GM19023 (cell line): ENCODE data around the gene HSF2BP.
"Not testable (repeated sequence)": the region's sequence is repeated elsewhere in the genome, so short reads cannot be mapped to it uniquely, and the experiment has no call there.

Source experiments
- ATAC-seq: cut with Tn5 transposase; IDR thresholded peaks from one replicate; pipeline ENCODE4 v1.9.1; 2021; ENCODE audit warnings: mild to moderate bottlenecking, moderate library complexity; ENCODE audit not compliant: unreplicated experiment

The HSF2BP gene

DNA sequence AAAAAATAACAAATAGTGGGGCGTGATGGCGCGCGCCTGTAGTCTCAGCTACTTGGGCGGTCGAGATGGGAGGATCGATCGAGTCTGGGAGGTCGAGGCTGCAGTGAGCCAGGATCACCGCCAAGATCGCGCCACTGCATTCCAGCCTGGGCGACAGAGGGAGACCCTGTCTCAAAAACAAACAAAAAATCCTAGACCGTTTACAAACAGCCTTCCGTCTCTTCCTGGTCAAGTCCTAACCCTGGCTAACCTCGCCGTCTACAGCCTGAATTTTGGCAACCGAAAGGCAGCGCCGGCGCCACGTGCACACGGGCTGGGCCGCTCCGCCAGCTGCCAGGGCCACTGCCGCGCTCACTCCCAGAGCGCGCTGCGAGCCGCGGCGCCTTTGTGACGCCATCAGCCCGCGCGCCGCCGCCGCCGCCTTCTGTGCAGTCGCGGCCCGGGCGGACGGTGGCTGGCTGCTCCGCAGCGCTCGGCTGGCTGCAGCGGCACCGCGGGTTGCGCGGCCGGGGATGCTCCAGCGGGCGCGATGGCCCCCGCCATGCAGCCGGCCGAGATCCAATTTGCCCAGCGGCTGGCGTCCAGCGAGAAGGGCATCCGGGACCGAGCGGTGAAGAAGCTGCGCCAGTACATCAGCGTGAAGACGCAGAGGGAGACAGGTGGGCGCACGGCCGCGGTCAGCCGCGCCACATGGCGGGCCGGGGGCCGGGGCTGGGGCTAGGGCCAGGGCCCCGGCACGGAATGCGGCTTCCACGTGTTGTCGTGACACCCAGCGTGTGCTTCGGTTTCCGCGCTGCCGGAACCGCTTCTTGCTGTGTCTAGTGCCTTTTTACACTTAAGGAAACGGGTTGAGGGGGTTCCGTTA is at the start of gene HSF2BP, which contains the start of gene RRP1B:
Gene HSF2BP (minus strand): TSS at position 353 of the 865 bp plus-strand sequence. CDS start 1,392 bp downstream, outside the sequence.
Gene RRP1B (plus strand): TSS at position 425 of the 865 bp plus-strand sequence. CDS start 105 bp downstream, at position 530.
- peak; percentile 66 for ATAC-seq

DNA sequence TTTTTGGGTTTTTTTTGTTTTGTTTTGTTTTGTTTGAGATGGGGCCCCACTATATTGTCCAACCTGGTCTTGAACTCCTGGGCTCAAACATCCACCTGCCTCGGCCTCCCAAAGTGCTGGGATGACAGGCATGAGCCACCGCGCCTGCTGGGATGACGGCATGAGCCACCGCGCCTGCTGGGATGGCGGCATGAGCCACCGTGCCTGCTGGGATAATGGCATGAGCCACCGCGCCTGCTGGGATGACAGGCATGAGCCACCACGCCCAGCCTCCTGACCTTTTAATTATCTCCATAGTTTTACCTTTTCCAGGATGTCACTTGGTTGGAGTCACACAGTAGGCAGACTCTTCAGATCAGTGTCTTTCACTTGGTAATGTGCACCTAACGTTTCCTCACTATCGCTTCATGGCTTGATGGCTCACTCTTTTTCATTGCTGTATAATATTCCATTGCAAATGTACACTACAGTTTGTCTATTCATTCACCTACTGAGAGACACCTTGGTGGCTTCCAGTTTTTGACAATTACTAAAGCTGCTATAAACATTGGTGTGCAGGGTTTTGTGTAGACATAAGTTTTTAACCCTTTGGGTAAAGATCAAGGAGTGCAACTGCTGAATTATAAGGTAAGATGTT is 49.6 kb upstream of the HSF2BP start:
- no peak for ATAC-seq

DNA sequence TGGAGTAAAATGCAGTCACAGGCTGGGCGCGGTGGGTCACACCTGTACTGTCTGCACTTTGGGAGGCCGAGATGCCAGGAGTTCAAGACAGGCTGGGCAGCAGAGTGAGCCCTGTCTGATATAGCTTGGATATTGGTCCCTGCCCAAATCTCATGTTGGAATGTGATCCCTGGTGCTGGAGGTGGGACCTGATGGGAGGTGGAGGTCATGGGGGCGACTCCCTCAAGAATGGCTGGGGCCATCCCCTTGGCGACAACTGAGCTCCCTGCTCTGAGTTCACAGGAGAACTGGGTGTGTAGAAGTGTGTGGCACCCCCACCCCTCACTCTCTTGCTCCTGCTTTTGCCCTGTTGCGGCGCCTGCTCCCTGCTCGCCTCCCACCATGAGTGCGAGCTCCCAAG is 48.2 kb upstream of the HSF2BP start:
- no peak for ATAC-seq

DNA sequence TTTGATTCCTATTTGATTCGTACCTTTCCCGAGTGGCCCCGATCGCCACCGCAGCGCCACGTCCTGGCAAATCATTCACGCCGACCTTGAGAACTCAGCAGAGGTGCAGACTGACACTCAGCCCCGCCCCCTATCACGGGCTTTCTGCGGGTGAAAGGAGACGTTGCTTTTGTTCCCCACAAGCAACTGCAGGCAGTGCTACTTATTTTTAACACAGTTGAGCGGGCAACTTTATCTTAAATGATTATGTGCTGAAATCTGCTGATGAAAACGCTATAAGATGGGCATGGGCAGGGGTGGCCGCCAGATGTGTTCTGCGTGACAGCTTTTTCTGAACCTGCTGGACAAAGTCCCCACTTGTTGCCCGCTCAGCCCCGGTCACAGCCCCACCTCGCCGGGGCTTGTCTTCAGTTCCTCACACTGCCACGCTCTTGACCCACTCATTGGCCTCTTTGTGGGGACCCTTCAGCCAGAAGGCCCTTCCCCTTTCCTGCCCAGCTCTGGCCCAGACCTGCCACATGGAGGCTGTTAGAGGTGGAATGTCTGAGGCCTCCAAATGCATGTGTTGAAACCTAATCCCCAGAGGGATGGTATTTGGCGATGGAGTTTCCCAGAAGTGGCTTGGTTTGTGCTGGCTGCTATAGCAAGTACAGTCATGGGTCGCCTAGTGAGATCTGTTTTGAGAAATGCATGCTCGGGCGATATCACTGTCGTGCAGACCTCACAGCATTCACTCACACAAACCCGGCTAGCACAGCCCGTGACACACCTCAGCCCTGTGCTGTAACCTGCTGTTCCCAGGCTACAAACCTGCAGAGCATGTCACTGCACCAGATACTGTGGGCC is 44.0 kb upstream of the HSF2BP start:
- no peak for ATAC-seq

DNA sequence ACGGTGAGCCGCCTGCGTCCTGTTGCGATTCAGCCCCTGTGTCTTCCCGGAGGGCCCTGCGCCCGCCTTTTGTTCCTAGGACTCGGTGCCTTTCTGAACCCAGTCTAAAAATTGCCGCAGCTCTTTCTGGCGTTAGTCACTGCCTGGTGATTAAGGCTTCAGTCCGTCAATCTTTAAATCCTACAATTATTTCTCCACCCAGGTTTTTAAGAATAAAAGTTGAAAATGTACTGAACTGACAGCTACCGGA is 43.4 kb upstream of the HSF2BP start:
- no peak for ATAC-seq

DNA sequence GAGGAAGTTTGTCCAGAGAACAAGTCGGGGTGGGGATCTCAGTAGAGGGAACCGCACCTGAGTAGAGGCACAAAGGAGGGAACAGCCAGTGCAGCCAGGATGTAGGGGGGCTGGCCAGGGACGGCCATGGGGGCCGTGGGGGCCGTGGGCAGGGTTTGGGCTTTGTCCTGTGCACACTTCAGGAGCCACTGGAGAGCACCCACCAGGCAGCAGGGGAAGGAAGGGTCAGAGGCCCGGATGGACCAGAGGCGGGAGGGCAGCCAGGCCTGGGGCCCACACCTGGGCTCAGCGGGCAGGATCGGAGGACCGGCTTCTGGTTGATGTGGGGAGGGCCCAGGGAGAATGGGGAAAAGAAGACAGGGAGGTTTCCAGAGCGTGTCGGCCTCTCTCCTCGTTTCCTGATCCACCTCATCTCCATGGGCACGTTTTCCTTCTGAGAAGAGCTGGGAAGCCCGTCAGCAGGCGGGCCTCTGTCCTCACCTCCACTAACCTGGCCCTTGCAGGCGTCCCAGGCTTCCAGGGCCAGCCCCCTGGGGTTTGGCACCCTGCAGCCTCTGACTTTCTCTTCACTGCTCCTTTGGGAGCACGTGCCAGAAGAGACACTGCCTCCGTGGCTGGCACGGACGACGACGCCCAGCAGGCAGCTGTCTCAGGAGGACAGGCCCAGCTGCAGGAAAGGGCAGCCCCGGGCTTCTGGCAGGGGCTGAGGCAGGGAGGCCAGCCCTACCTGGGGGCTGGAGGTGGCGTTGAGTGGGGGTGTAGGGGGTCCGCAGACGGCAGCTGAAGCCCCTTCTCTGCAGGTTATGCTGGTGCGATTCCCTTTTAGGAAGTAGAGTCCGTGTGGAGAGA is 42.9 kb upstream of the HSF2BP start:
- no peak for ATAC-seq

DNA sequence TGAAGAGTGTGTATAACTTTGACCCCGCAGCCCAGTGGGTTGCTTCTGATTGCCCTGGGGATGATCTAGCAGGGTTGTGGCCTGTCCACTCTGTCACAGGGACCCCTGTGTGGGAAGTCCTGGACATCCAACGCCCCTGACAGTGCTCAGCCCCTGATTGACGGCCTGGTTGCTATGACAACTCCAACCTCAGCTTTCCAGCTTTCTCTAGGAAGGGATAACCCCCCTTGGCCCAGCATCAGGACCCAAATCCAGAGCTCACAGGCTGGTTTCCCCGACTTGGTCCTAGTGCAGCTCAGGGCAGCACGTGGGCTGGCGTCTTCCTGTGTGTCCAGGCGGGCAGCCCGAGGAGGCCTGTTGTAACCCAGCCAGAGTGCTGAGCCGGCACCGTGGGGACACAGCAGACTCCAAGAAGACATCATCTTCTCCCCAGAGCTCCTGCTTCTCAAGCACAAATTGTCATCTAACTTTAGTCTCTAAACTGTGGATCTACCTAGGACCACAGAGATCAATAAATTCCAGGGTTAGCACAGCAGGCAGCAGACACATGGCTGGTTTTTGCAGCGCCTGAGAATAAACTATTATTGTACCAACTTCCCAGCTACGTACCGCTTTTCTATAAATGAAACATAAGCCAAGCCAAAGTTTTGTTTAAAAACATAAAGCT is 40.8 kb upstream of the HSF2BP start:
- ATAC-seq, result no peak

DNA sequence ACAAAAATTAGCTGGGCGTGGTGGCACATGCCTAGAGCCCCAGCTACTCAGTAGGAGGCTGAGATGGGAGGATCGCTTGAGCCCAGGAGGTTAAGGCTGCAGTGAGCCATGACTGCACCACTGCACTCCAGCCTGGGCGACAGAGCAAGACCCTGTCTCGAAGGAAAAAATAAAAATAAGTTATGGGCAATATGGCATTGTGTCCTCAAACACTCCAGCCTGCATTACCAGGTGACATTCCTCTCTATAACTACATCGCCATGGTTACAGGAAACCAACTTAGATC is 40.1 kb upstream of the HSF2BP start:
- not testable (repeated sequence) for ATAC-seq

DNA sequence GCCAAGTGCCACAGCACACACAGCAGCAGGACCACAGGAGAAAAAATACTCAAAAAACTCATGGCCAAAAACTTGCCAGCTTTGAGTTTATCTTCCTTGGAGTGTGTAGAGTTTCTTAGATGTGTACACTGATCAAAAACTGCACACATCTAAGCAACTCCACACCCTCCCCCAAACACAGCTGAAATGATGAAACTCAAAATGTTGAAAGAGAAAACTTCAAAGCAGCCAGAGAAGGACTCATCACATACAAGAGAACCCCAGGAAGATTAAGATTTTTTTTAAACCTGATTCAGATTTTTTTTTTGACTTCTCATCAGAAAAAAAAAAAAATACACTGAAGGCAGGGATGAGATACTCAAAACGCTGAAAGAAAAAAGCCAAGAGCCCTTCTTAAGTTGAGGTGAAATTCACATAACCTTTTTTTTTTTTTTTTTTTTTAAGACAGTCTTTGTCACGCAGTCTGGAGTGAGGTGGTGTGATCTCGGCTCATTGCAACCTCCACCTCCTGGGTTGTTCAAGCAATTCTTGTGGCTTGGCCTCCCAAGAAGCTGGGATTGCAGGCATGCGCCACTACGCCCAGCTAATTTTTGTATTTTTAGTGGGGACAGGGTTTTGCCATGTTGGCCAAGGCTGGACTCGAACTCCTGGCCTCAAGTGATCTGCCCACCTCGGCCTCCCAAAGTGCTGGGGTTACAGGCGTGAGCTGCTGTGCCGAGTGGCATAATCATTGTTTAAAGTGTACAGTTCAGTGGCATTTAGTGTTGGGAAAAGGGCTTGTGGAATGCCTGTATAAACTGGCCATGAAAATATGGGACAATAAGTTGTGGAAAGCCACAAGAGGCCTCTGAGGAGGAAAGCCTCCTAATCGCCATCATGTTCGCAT is 38.7 kb upstream of the HSF2BP start:
- no peak for ATAC-seq

DNA sequence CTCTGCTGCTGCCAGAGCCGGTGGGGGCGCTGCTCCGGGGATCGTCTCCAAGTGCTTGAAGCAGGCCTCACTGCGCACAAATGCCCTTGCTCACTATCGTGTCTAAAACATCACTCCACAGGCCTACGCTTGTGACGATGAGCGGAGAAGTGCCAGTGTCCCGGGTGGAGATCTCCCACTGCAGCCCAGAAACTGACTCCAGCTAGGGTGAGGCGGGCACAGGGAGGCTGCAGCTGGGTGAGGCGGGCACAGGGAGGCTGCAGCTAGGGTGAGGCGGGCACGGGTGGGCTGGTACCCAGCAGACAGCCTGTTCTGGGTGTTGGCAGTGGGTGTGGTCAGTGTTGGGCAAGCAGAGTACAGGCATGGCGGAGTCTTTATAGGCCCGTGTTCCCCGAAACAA is 36.9 kb upstream of the HSF2BP start:
- ATAC-seq, result no peak

DNA sequence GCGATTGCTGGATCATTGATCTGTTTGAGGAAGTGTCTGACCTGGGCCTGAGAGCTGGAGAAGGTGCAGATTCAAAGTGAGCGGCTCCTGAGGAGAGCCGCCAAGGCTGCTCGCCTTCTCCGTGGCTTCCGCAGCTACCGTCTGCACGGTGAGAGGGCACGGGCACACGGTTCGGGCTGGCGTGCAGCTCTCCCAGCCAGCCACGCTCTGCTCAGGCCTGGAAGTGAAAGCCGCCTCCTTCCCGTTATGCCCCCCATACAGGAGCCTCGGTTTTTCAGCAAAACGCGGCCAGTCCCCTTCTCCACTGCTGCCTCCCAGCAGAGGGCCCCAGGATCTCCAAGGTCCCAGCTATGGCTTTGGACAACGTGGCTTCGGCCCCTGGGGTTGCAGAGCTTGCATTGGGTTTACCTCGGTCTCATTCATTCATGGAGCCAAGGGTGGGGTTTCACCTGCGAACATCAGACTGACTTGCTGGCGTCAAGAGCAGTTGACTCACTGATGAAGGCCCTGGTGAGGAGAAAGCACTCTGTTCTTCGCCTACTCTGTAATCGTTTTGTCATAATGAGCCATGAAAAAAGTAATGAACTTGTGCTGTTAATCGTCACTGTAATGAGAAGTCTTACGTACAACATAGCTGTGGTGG is 35.3 kb upstream of the HSF2BP start:
- no peak for ATAC-seq

DNA sequence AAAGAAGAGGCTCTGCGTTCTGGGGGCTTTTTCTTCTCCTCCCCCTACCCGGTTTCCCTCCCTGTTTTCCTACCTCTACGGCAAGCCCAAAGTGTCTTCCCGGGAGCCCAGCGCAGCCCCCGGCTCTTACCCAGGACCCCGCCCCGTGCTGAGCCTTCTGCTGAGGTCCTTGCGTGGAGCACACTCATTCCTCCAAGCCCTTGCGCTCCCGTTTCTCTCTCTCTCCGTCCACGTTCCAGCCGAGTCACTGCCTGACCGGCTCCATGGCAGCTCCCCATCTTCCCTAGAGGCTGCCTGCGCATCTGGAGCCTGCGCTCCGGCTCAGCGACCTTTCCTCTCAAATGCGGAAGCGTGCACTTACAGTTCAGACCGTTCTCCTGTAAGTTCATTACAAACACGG is 34.7 kb upstream of the HSF2BP start:
- no peak for ATAC-seq

DNA sequence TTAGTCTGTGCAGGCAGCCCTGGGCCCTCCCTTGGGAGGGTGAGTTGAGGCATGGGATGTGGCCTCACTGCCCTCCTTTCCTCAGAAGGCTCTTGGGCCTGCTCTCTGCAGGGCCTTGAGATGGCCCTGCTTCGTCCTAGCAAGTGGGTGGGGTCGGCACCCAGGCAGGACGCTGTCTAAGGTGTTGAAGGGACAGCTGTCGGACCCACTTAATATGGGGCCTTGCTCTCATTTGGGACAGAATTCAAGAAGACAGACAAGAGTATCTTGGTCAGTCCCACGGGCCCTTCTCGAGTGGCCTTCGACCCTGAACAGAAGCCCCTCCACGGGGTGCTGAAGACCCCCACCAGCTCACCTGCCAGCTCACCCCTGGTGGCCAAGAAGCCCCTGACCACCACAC is 33.7 kb upstream of the HSF2BP start:
- no peak for ATAC-seq

DNA sequence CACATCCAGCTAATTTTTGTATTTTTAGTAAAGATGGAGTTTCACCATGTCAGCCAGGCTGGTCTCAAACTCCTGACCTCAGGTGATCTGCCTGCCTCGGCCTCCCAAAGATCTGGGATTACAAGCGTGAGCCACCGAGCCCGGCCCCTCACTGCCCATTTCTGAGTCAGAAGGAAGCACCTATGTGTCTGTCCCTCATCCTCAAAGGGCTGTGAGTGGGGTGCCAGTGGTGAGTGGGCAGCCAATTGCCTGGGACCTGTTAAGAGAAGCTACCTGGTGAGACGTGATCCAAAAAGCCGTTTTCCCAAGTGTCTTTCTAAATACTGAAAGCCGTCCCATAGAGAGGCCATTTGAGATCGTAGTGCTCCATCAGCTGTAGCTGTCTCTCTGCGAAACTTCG is 32.5 kb upstream of the HSF2BP start:
- no peak for ATAC-seq

DNA sequence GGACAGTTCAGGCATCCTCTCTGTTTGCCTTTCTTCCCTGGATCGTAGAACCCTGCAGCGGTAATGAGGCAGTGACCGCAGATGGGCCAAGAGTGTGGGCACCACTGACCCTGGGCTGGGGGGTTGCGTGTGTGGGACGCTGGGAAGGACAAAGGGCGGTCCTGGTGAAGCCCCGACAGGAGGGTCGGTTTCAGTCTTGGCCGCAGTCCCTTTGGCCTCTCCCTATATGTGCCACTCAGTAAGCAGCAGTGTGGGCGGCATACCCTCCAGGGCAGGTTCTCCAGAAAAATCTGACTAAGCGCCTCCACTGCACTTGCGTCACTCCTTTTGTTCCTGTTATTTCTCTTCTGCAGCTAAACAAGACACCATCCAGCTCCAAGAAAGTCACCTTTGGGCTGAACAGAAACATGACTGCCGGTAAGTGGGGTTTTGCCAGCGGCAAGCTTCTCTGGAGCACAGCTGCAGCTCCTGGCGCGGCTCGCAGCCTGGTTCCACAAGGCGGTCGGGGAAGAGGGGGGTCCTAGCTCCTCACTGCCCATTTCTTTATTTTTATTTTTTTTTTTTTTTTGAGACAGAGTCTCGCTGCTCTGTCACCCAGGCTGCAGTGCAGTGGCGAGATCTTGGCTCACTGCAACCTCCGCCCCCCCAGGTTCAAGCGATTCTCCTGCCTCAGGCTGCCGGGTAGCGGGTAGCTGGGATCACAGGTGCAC is 32.0 kb upstream of the HSF2BP start:
- ATAC-seq, result no peak

DNA sequence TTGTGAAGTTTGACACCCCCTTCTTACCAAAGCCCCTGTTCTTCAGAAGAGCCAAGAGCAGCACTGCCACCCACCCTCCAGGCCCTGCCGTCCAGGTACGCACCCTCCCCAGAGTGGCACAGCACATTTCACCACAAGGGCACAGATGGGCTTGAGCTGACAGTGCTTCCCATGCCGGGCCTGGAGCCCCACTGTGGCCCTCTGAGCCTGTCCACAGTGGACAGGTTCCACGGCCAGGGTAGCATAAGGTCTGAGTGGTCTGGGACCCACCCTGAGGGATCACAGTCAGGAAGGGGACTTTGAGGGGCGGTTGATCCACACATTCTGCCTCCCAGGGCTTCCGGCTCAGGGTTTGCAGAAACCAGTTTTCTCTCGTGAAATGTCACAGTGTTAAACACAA is 31.1 kb upstream of the HSF2BP start:
- ATAC-seq, result no peak

DNA sequence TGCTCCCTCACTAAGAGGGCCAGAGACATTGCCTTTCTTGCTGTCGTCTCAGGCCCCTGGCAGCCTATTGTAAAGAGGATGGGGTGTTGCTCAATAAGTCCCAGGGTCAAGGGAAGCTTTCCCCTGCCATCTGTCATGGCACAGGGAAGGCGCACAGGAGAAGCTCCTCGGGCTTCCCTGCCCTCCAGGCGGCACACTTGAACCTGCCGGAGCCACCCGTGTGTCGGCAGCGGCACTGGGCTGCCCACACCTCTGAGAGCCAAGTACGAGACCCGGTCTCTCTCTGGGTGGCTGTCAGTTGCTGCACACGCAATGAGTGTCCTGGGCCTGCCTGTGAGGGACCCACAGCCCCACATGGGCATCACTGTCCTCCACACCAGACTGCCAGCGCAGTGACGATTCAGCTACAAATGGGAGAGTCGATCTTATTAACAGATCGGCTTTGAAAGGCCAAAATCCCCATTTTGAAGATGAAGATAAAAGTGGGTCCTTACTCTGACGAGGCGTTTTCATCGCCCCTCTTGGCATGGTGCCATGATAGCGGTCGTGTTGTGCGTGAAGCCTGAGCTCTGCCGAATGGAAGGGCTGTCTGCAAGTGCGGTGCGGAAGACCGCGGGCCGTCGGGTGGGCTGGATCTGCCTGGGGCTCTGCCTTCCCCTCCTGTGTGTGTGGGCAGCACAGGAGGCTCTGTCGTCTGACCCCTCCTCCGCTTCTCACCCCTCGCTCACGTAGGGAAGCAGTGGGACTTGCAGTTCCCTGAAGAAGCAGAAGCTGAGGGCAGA is 30.5 kb upstream of the HSF2BP start:
- ATAC-seq, result no peak

DNA sequence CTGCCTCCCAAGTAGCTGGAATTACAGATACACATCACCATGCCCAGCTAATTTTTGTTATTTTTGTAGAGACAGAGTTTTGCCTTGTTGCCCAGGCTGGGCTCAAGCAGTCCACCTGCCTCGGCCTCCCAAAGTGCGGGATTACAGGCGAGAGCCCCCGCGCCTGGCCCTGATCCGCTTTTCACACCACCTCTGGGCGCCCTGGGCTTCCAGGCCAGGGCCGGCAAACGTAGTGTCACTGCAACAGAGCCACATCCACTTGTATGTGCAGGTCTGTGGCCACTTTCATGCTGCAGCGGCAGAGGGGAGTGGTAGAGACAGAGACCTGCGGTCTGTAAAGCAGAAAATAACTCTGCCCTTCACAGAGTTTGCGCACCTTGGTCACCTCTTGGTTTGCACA is 29.6 kb upstream of the HSF2BP start:
- no peak for ATAC-seq
